ENCODE measurements around the gene DNAH14.

- TF ChIP-seq EZH2phosphoT487 (IDR thresholded peaks at IDR 0.05; ENCODE audit: low read length) (no peak), CTCF (IDR thresholded peaks at IDR 0.05; ENCODE audit: low read length) (no peak), EZH2 (optimal IDR thresholded peaks at IDR 0.05; ENCODE audit: low read depth, low read length) (no peak)
Measured at GRCh38 chr1:225042263-225042662, 112.8 kb downstream of the DNAH14 start.

Measured in MM.1S (cell line).